Iris pigment epithelial cell (primary cell): Measurements from ENCODE around the gene TGM3.

Experiments used
- DNase-seq: peaks from one replicate; pipeline ENCODE4 v3.0.0-alpha.2; 2011; ENCODE audit warnings: low read depth

TGM3 gene

GRCh38 chr20:2380601-2381000 is 84.8 kb downstream of the TGM3 start, which contains the start of gene TGM6:
Gene TGM6 (plus strand): TSS chr20:2380901. CDS start chr20:2380969, 68 bp downstream.
- DNase-seq: no peak

GRCh38 chr20:2381303-2381702 is 85.5 kb downstream of the TGM3 start:
- no peak for DNase-seq

GRCh38 chr20:2382833-2383232 is 87.0 kb downstream of the TGM3 start:
- no peak for DNase-seq

GRCh38 chr20:2385026-2385425 is 89.2 kb downstream of the TGM3 start:
- no peak for DNase-seq

- no peak for DNase-seq
Observed at GRCh38 chr20:2385496-2385895, 89.7 kb downstream of the TGM3 start.

GRCh38 chr20:2386516-2387179 is 90.8 kb downstream of the TGM3 start:
- DNase-seq: peak; percentile 27

GRCh38 chr20:2387180-2387577 is 91.4 kb downstream of the TGM3 start:
- peak; percentile 11 for DNase-seq

GRCh38 chr20:2387580-2387979 is 91.8 kb downstream of the TGM3 start:
- DNase-seq: no peak
